ENCODE results near the gene ACACA.

GRCh38 chr17:37190493-37190892 lies 216.1 kb downstream of the ACACA start:
- TF ChIP-seq CTCF (IDR thresholded peaks at IDR 0.05): no peak
- TF ChIP-seq POLR2A (IDR thresholded peaks at IDR 0.05): no peak

Measured in ovary (tissue), 3 donors.